Pulmonary artery endothelial cell (primary cell): Measurements from ENCODE around the gene NOX5. TPM values are rescaled to one million over a fixed set of nuclear protein-coding genes. Genes with fewer than 3 reads are reported as not detected.
"Not testable (repeated sequence)": the region's sequence is repeated elsewhere in the genome, so short reads cannot be mapped to it uniquely, and the experiment has no call there.

Experiments
- DNase-seq: peaks from one replicate; pipeline ENCODE4 v3.0.0-alpha.2; 2011; ENCODE audit warnings: low read depth, low spot score
- total RNA-seq: library from RNA; depleted of rRNA; stranded (reverse); fragments of >200 nt; gene quantifications from 2 replicates; pipeline ENCODE4 v1.2.3, GENCODE V29; 2014

NOX5 gene
- total RNA-seq, 1 donor from 2014 or later: not detected

- no peak for DNase-seq
Observed at GRCh38 chr15:69049976-69050375, 35.5 kb downstream of the NOX5 start.

GRCh38 chr15:69055251-69055650, 40.8 kb downstream of the NOX5 start:
- DNase-seq: no peak

GRCh38 chr15:69056365-69056764, 41.9 kb downstream of the NOX5 start:
- DNase-seq: no peak

- DNase-seq: peak; percentile 56
Observed at GRCh38 chr15:69058830-69059556, 44.5 kb downstream of the NOX5 start.

GRCh38 chr15:69059557-69059943, 45.1 kb downstream of the NOX5 start:
- no peak for DNase-seq

- DNase-seq: no peak
Observed at GRCh38 chr15:69060041-69060481, 45.6 kb downstream of the NOX5 start.

GRCh38 chr15:69060744-69061143, 46.2 kb downstream of the NOX5 start:
- DNase-seq: no peak

- no peak for DNase-seq
Observed at GRCh38 chr15:69061414-69061842, 46.9 kb downstream of the NOX5 start.

GRCh38 chr15:69064649-69065048, 50.2 kb downstream of the NOX5 start:
- no peak for DNase-seq

- DNase-seq: no peak
Observed at GRCh38 chr15:69066007-69066995, 51.8 kb downstream of the NOX5 start.

GRCh38 chr15:69067296-69067695, 52.8 kb downstream of the NOX5 start:
- no peak for DNase-seq

GRCh38 chr15:69068157-69068556, 53.7 kb downstream of the NOX5 start:
- DNase-seq: no peak

- DNase-seq: not testable (repeated sequence)
Observed at GRCh38 chr15:69069290-69069689, 54.8 kb downstream of the NOX5 start.

GRCh38 chr15:69069996-69070395, 55.5 kb downstream of the NOX5 start:
- no peak for DNase-seq

- no peak for DNase-seq
Observed at GRCh38 chr15:69070396-69070795, 55.9 kb downstream of the NOX5 start.

- DNase-seq: no peak
Observed at GRCh38 chr15:69071260-69071659, 56.8 kb downstream of the NOX5 start.

GRCh38 chr15:69072906-69073305, 58.4 kb downstream of the NOX5 start:
- DNase-seq: no peak

- DNase-seq: no peak
Observed at GRCh38 chr15:69074001-69074842, 59.7 kb downstream of the NOX5 start.

GRCh38 chr15:69074843-69075224, 60.3 kb downstream of the NOX5 start:
- DNase-seq: no peak

GRCh38 chr15:69075440-69075839, 60.9 kb downstream of the NOX5 start:
- no peak for DNase-seq

GRCh38 chr15:69076756-69077155, 62.3 kb downstream of the NOX5 start:
- no peak for DNase-seq
